HG03432 (cell line): ENCODE measurements around the gene PRKCSH.
"Not testable (repeated sequence)": the region's sequence is repeated elsewhere in the genome, so short reads cannot be mapped to it uniquely, and the experiment has no call there.

Experiments used
- ATAC-seq: cut with Tn5 transposase; IDR thresholded peaks from one replicate; pipeline ENCODE4 v1.9.1; 2021; ENCODE audit warnings: mild to moderate bottlenecking, moderate library complexity; ENCODE audit not compliant: unreplicated experiment

PRKCSH gene

GRCh38 chr19:11418549-11419506 lies 16.6 kb upstream of the PRKCSH start, which contains the start of gene RGL3:
Gene RGL3 (minus strand): TSS chr19:11419314. CDS start chr19:11419278, 36 bp downstream.
- ATAC-seq, result no peak

GRCh38 chr19:11420429-11421370 lies 14.7 kb upstream of the PRKCSH start:
- no peak for ATAC-seq

- peak; percentile 50 for ATAC-seq
Observed at GRCh38 chr19:11421371-11422098, 13.9 kb upstream of the PRKCSH start.

- peak; percentile 65 for ATAC-seq
Observed at GRCh38 chr19:11422163-11423065, 13.0 kb upstream of the PRKCSH start.

- no peak for ATAC-seq
Observed at GRCh38 chr19:11423164-11423790, 12.2 kb upstream of the PRKCSH start.

GRCh38 chr19:11423791-11424181 lies 11.6 kb upstream of the PRKCSH start:
- ATAC-seq, result no peak

- ATAC-seq, result no peak
Observed at GRCh38 chr19:11425719-11426457, 9.5 kb upstream of the PRKCSH start.

- ATAC-seq, result no peak
Observed at GRCh38 chr19:11426656-11427055, 8.8 kb upstream of the PRKCSH start.

GRCh38 chr19:11433526-11433925 lies 1.9 kb upstream of the PRKCSH start:
- not testable (repeated sequence) for ATAC-seq

GRCh38 chr19:11434703-11435056 lies 755 bp upstream of the PRKCSH start:
- peak; percentile 16 for ATAC-seq

- ATAC-seq, result no peak
Observed at GRCh38 chr19:11435833-11436313, 438 bp downstream of the PRKCSH start.

- no peak for ATAC-seq
Observed at GRCh38 chr19:11437955-11438354, 2.5 kb downstream of the PRKCSH start.

GRCh38 chr19:11444059-11444458 lies 8.6 kb downstream of the PRKCSH start:
- no peak for ATAC-seq

- ATAC-seq, result no peak
Observed at GRCh38 chr19:11445141-11445540, 9.7 kb downstream of the PRKCSH start.

GRCh38 chr19:11446271-11446651 lies 10.8 kb downstream of the PRKCSH start:
- no peak for ATAC-seq

GRCh38 chr19:11446652-11447301 lies 11.3 kb downstream of the PRKCSH start:
- ATAC-seq, result no peak

- ATAC-seq, result no peak
Observed at GRCh38 chr19:11447347-11448262, 12.2 kb downstream of the PRKCSH start.
